Stimulated activated CD8-positive, alpha-beta memory T cell treated with anti-CD3 and anti-CD28 coated beads, Interleukin-4, amount 100 ng/mL, for 48 hours (primary cell): ENCODE measurements around the gene RNF182.
"Not testable (repeated sequence)": the region's sequence is repeated elsewhere in the genome, so short reads cannot be mapped to it uniquely, and the experiment has no call there.

ENCODE experiments used
- DNase-seq: peaks from one replicate; pipeline ENCODE4 v3.0.0-alpha.2; 2020

Gene RNF182

DNA sequence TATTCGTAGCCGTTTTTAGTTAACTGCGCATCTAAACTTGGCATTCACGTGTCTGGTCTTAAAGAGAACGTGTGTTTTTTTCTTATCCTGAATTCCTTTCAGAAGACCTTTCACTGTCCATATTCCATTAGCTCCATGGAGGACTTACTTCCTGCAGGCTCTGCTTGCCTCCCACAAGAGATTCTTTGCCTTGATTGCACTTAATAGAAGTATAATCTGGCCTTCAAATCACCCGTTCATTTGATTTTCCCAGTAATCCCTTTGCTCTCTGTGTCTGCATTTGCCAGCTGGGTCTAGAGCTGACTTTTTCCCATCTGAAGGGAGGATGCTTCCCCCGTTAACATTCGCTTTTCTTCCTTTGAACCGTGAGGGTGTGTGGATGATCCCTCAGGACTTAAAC is 79.5 kb downstream of the RNF182 start:
- DNase-seq: no peak

- no peak for DNase-seq
These were observed 84.1 kb downstream of the RNF182 start for GRCh38 chr6:14008809-14009208.

GRCh38 chr6:14009431-14009830 is 84.7 kb downstream of the RNF182 start:
- DNase-seq: no peak

DNA sequence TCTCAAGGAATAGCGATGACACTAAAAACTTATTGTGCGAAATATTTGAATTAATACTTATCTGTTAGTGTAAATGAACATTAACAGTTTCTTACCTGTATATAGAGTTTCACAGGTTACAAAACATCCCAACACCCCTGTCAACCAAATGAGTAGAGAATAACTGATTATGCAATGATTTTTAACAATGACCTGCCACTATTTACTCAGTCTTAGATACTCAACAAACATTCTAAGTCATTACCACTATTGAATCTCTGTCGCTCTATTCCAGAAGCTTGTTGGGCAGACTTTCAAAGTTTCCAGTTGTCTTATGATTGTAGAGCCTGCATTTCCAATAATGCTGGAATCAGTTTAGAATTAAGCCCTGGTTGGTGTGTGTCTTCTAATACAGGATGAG is 85.5 kb downstream of the RNF182 start:
- DNase-seq: no peak

DNA sequence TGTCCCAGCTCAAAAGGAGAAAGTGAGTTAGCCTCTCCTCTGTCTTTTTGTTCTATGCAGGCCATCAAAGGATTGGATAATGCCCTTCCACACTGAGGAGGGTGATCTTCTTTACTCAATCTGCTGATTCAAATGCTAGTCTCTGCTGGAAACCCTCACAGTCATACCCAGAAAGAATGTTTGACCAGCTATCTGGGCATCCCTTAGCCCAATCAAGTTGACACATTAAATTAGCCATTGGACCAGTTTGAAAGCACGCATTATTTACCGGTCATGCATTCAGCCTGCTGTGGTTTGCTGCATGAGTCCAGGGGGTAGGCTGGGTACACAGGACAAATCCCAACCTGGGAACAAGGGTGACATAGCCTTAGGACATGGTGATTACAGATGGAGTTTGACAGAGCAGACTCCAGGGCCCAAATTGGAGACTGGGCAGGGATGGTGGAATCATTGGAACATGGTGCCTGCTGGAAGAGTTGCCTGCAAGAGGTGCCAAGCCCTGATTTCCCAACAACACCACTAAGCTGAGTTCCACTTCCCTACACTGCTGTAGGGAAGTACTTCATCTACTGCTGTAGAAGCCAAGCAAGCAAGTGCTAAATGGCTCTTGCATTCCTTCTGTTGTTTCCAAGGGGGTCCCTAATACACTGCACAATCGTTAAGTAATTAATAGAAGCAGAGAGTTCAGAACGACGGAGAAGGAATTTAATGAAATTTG is 87.7 kb downstream of the RNF182 start:
- DNase-seq: no peak

- DNase-seq: no peak
These were observed 91.2 kb downstream of the RNF182 start for GRCh38 chr6:14015964-14016363.

- no peak for DNase-seq
These were observed 91.7 kb downstream of the RNF182 start for GRCh38 chr6:14016432-14016831.

GRCh38 chr6:14016935-14017625 is 92.3 kb downstream of the RNF182 start:
- no peak for DNase-seq

DNA sequence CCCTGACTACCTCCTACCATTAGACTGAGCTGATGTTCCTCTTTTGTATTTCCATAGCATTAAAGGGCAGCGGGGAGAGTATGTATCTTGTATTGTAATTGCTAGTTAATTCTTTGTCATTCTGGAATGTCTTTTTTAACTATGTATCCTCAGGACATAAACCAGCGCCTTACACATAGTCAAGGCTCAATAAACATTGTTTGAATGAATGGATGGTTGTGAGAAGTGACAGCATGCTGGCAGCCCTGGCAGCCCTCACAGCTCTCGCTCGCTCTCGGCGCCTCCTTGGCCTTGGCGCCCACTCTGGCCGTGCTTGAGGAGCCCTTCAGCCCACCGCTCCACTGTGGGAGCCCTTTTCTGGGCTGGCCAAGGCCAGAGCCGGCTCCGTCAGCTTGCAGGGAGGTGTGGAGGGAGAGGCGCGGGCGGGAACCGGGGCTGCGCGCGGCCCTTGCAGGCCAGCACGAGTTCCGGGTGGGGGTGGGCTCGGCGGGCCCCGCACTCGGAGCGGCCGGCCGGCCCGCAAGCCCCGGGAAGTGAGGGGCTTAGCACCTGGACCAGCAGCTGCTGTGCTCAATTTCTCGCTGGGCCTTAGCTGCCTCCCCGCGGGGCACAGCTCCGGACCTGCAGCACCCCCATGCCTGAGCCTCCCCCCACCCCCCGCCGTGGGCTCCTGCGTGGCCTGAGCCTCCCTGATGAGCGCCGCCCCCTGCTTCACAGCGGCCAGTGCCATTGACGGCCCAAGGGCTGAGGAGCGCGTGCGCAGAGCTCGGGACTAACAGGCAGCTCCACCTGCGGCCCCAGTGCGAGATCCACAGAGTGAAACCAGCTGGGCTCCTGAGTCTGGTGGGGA is 93.1 kb downstream of the RNF182 start:
- no peak for DNase-seq

DNA sequence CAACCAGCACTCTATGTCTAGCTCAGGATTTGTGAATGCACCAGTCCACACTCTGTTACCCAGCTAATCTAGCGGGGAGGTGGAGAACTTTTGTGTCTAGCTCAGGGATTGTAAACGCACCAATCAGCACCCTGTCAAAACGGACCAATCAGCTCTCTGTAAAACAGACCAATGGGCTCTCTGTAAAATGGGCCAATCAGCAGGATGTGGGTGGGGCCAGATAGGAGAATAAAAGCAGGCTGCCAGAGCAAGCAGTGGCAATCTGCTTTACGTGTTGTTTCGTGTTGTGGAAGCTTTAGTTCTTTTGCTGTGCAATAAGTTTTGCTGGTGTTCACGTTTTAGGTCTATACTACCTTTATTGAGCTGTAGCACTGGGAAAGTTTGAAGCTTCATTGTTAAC is 93.8 kb downstream of the RNF182 start:
- not testable (repeated sequence) for DNase-seq

- DNase-seq: no peak
These were observed 95.8 kb downstream of the RNF182 start for GRCh38 chr6:14020551-14020950.

- DNase-seq: no peak
These were observed 96.7 kb downstream of the RNF182 start for GRCh38 chr6:14021449-14021848.

DNA sequence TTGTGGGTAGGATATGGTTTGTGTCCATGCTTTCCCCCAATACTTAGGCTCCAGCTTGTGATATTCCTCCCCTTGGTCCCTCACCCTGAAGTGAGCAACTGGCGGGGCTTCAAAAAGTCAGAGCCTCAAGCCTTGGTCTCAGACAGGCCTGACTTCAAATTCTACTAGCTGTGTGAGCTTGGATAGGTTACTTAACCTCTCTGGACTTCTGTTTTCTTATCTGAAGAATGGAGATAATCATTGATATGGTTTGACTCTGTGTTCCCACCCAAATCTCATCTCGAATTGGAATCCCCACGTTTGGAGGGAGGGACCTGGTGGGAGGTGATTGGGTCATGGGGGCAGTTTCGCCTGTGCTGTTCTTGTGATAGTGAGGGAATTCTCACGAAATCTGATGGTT is 97.9 kb downstream of the RNF182 start:
- no peak for DNase-seq

GRCh38 chr6:14023855-14024254 is 99.1 kb downstream of the RNF182 start:
- DNase-seq: no peak

GRCh38 chr6:14025160-14025559 is 100.4 kb downstream of the RNF182 start:
- no peak for DNase-seq

DNA sequence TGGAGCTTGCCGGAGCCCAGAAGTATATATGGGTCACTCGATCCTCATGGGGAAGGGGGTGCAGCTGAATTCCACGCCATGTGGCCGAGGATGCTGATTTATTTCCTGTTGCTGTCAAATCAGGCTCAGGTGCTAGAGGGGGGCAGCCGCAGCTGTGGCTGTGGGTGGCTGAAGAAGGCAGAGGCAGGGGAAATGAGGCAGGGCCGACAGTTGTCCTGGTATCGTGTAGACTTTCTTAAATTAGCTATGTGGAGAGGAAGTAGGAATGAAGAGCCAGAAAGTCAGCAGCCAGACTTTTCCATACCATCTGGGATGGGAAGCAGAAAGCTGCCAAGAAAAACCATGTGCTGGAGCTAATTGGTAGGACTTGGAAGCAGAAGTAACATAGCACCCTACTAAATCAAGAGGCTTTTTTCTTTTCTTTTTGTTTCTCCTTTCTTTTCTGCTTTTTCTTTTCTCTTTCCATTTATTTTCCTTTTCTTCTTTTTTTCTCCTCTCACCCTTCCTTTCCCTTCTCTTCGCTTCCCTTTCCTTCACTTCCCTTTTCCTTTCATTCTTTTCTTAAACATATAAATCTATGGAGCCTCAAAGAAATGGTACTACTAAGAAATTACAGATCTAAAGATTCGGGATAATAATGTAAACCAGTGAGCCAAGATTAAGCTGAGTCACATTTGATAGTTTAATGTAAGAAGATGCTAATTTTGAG is 102.2 kb downstream of the RNF182 start:
- DNase-seq: no peak

DNA sequence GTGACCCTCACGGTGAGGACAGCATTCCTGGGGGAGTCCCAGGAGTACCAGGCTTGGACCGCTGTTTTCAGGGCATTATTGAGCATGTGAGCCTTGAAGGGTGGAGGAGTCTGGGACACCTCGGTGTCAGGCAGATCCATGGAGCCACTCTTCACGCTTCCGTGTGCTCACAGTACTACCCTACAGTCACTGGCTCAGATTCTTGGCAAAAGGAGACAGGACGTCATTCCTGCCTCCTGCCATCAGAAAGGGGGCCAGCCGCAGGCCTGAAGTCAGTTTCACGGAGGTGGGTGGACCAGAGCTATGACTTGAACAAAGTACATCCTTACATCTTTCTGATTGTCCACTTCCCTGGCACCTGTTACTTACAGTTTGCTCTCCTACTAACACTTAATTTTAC is 103.9 kb downstream of the RNF182 start:
- DNase-seq: no peak

DNA sequence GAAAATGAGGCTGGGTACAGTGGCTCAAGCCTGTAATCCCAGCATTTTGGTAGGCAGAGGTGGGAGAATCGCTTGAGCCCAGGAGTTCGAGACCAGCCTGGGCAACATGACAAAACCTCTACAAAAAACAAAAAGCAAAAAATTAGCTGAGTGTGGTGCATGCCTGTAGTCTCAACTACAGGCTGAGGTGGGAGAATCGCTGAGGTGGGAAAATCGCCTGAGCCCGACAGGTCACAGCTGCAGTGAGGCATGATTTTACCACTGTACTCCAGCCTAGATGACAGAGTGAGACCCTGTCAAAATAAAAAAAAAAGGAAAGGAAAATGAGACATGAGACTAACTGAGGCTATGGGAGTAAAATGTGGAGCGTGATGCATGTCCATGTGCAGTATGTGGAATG is 104.9 kb downstream of the RNF182 start:
- DNase-seq: no peak
